GM12873 (cell line): ENCODE data around the gene QRICH2.

Experiments
- TF ChIP-seq, protein P1 (sequence below): IDR thresholded peaks from 2 replicates; pipeline ENCODE4 v1.5.1; 2012; ENCODE audit warnings: low read depth, mild to moderate bottlenecking, moderate library complexity, low read length, control low read depth; ENCODE audit not compliant: insufficient read depth; ENCODE audit errors: missing control alignments

Gene QRICH2

DNA sequence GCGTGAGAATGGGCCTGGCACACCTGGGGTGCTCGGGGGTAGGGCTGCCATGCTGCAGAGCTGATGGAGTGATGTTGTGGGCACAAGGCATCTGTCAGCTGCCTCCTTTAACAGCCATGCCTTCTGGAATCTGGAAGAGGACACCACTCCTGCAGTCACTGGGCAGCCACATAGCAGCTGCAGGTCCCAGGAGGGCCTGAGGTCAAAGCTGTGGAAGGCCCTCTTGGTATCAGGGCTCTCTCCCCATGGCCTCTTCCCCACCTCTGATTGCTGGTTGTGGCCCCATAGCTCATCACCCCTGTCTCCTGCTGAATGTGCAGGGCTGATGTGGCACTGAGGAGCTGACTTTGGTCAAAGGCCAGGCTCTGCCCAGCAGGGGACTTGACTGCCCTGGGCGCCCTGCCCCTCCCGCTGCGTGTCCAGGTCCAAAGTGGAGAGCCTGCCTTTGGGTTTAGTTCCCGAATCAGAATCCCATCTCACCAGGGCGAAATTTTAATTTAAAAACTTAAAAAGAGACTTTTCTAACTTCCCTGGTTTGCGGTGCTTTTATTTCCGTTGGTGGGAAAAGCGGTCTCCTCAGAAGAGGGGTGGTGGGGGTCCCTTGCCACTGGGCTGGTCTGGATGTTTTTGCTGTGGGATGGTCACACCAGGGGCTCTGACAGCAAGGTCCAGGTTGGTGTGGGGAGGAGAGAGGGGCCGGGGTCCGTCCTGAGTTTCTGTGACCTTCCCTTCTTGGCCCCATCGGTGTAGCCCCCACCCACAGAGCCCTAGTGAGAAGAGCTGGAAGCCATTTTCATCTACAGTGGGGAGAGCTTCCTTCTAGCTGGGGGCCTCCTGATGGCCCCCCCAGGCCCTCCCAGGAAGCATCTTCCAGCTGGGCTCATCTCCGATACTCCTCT lies 37.1 kb downstream of the QRICH2 start:
- TF ChIP-seq, protein P1, sequence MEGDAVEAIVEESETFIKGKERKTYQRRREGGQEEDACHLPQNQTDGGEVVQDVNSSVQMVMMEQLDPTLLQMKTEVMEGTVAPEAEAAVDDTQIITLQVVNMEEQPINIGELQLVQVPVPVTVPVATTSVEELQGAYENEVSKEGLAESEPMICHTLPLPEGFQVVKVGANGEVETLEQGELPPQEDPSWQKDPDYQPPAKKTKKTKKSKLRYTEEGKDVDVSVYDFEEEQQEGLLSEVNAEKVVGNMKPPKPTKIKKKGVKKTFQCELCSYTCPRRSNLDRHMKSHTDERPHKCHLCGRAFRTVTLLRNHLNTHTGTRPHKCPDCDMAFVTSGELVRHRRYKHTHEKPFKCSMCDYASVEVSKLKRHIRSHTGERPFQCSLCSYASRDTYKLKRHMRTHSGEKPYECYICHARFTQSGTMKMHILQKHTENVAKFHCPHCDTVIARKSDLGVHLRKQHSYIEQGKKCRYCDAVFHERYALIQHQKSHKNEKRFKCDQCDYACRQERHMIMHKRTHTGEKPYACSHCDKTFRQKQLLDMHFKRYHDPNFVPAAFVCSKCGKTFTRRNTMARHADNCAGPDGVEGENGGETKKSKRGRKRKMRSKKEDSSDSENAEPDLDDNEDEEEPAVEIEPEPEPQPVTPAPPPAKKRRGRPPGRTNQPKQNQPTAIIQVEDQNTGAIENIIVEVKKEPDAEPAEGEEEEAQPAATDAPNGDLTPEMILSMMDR, result no peak

DNA sequence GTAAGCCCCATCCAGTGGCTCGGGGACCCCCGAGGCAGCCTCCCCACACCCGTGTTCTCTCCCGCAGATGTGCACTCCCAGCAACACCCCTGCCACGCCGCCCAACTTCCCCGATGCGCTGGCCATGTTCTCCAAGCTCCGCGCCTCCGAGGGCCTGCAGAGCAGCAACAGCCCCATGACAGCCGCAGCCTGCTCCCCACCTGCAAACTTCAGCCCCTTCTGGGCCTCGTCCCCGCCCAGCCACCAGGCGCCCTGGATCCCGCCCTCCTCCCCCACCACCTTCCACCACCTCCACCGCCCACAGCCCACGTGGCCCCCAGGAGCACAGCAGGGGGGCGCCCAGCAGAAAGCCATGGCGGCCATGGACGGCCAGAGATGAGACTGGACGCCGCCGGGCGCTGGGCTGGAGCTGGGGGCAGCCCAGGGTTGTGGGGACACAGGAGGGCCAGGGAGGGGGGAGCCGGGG lies 37.9 kb downstream of the QRICH2 start:
- TF ChIP-seq, protein P1, result no peak

DNA sequence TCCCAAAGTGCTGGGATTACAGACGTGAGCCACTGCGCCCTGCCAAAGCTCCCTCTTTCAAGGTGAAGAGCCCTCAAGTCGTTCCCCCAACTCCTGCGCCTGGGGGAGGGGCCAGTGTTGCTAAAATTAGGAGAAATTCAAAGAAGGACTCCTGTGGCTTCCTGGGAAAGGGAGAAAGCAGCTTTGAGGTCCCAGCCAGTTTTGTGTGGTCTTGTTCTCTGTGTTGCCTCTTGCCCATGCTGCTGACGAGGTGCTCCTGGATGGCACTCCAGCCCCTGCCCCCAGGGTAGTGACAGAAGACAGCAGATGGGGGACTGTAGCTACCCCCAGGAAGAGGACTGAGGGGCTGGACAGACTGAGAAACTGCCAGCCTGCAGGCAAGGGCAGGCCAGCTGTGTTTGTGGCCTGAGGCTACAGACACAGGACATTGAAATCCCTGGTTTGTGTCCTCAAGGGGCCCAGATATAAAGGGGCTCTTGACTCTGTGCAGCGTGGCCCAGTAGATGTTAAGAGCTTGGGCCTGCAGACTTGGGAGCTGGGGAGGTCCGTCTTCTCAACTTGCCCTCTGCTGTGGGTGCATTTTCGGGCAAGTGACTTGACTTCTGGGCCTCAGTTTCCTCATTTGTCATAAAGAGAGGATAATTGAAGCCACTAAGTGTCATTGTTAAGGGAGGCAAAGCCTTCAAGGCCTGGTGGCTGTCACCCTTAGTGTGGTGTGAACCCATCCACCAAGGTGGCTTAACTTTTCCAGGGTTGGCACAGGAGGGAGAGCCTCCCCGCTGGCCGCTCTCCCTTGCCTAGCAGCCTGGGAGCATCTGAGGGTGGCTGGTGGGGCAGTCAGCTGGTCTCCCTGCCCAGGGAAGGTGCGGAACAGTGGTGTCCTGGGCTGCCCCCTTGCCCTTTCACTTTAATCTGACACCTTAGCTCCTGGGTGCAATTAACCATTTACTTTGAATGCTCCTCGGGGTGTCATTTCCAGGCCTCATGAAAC lies 38.8 kb downstream of the QRICH2 start:
- TF ChIP-seq, protein P1, result no peak

DNA sequence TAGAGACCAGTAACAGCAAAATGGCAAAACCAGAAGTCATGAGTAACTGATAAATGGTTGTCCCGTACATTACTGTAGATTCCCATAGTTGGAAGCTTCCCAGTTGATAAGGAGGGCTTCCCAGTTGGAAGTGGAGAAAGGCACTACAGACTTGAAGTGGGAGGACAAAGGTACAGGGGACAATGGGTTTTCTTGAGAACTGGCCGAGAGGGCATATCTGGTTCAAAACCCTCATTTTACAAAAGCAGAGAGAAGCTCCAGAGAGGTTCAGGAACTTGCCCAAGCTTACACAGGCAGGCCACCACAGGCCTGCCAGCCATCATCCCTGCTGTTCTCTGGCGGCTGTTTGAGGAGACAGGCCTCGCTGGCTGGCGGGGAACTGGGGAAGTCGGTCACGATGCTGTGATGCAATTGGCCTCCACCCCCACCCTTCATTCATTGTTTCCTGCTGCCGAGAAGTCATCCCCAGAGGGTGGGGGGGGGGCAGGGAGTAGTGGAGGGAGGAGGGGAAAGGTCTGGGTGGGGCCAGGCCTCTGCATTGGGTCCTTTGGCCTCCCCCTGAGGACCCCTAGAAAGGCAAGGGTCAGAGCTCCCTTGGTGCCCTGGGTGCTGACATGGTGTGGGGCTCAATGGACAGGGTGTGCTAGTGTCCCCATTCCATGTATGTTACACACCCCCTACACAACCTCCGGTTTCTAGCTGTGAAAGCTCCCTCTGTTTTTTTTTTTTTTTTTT lies 39.9 kb downstream of the QRICH2 start:
- TF ChIP-seq, protein P1, result no peak

DNA sequence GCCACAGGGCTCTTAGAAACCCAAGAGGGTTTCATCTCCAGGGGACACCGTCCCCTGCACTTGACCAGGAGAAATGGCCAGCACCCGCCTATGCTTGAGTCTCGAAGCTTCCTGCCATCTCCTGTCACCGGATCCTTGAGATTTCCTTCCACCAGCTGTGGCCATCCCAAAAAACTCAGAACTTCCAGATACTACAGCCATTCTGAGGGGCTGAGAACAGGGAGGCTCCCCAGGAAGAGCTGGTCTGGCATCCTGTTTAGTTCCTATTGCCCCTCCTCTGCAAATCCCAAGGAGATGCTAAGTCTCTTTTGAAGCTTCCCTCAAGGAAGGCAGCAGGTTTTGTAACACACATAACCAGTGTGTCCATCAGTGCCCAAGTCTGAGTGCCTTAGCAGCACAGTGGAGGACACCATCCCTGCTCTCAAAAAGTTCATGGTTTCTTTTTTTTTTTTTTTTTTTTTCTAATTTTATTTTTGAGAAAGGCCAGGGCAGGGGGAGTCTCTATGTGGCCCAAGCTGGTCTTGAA lies 41.0 kb downstream of the QRICH2 start:
- TF ChIP-seq, protein P1, result no peak

DNA sequence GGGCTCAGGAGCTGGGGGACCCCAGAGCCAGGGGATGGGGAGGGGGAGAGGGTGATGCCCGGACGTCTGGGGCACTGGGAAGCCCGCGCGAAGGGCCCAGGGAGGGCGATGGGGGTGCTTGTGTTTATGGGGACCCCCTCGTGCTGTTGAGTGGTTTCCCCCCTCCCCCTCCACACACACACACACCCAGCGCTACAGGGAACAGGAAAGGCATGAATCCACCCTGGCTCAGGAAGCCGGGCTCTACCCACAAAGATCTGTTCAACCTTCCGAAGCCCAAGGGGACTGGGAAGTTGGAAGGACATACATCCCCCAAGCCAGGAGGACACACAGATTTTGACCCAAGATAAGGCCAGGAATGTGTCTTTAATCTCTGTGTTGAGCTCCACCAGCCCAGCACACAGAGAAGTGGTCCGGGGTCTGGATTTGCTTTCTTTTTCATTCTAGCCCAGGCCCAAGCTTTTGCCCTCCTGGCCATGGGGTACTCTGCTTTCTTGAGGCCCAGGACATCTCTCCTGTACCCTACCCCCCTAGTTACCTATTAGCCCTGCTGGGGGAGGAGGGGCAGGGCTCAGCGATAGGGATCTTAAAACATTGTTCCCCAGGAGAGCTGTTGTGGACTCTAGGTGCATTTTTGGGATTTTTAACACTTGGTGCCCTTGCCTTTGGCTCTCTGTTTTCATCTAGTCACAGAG lies 41.7 kb downstream of the QRICH2 start:
- TF ChIP-seq, protein P1, result no peak
